Fibroblast of lung (primary cell): ENCODE measurements around the gene POLD1. TPM values are rescaled to one million over a fixed set of nuclear protein-coding genes. Genes with fewer than 3 reads are reported as not detected.

Experiments used
- DNase-seq, 2 donors: peaks; one replicate each; pipeline versions ENCODE4 v3.0.0 to v3.0.0-alpha.2; 2010; ENCODE audit warnings: low read depth in 2 of 2
- H2AFZ ChIP-seq: 2 replicates; pipeline ENCODE4 v1.5.1; 2012; ENCODE audit warnings: low read length, control low read depth, inconsistent platforms
- H3K27ac ChIP-seq: 2 replicates; pipeline ENCODE4 v1.5.1; 2011; ENCODE audit warnings: low read length, control low read depth; ENCODE audit not compliant: insufficient read depth
- H3K27me3 ChIP-seq: 2 replicates; pipeline ENCODE4 v1.5.1; 2011; ENCODE audit warnings: mild to moderate bottlenecking, low read length; ENCODE audit not compliant: control insufficient read depth, insufficient read depth
- H3K36me3 ChIP-seq: 2 replicates; pipeline ENCODE4 v1.5.1; 2011; ENCODE audit warnings: low read length; ENCODE audit not compliant: control insufficient read depth, insufficient read depth
- H3K4me1 ChIP-seq: 2 replicates; pipeline ENCODE4 v1.5.1; 2011; ENCODE audit warnings: low read length; ENCODE audit not compliant: control insufficient read depth, insufficient read depth; ENCODE audit errors: extremely low read depth
- H3K4me2 ChIP-seq: 2 replicates; pipeline ENCODE4 v1.5.1; 2011; ENCODE audit warnings: low read length, control low read depth; ENCODE audit not compliant: insufficient read depth; ENCODE audit errors: extremely low read depth
- H3K4me3 ChIP-seq, 4 experiments: fragments of 200-600 bp in 1 of 4; sonication (generic) in 1 of 4; replicated peaks in 1 of 4; 2 replicates each; pipeline ENCODE4 v1.5.1; 2011 to 2016; ENCODE audit warnings: low read length in 4 of 4, low read depth in 3 of 4, mild to moderate bottlenecking in 3 of 4, control low read depth in 2 of 4, inconsistent platforms in 1 of 4, mixed read lengths in 1 of 4; ENCODE audit not compliant: insufficient read depth in 1 of 4; ENCODE audit errors: control extremely low read depth in 1 of 4
- H3K79me2 ChIP-seq: 2 replicates; pipeline ENCODE4 v1.5.1; 2012; ENCODE audit warnings: mild to moderate bottlenecking, low read length, inconsistent platforms; ENCODE audit not compliant: control insufficient read depth, insufficient read depth
- H3K9ac ChIP-seq: 2 replicates; pipeline ENCODE4 v1.5.1; 2011; ENCODE audit warnings: mild to moderate bottlenecking, low read length, control low read depth; ENCODE audit not compliant: insufficient read depth
- H3K9me3 ChIP-seq: 2 replicates; pipeline ENCODE4 v1.5.1; 2012; ENCODE audit warnings: low read depth, low read length; ENCODE audit not compliant: control insufficient read depth, insufficient read depth
- H4K20me1 ChIP-seq: 2 replicates; pipeline ENCODE4 v1.5.1; 2011; ENCODE audit warnings: low read length; ENCODE audit not compliant: control insufficient read depth, insufficient read depth; ENCODE audit errors: extremely low read depth
- EZH2 ChIP-seq: IDR thresholded peaks from 2 replicates; pipeline ENCODE4 v1.5.1; 2012; ENCODE audit warnings: low read length, control low read depth, mild to moderate bottlenecking; ENCODE audit errors: missing control alignments
- polyA plus RNA-seq, 2 donors: library from polyadenylated mRNA; depleted of rRNA in 1 of 2; stranded (reverse) in 1 of 2; unstranded in 1 of 2; fragments of >200 nt; gene quantifications; 2 replicates each; pipeline ENCODE4 v1.2.1, GENCODE V29; 2011 to 2012; ENCODE audit warnings: missing spikeins in 1 of 2
- total RNA-seq: library from RNA; depleted of rRNA; stranded (reverse); fragments of >200 nt; gene quantifications from 2 replicates; pipeline ENCODE4 v1.2.1, GENCODE V29; 2014
- TF ChIP-seq, protein P1 (sequence below), 2 donors: IDR thresholded peaks in 1 of 2; conservative IDR thresholded peaks in 1 of 2; 1 replicate in 1 of 2; 2 replicates in 1 of 2; pipeline ENCODE4 v1.5.1; 2011 to 2012; ENCODE audit warnings: low read length in 2 of 2, control low read depth in 1 of 2, inconsistent platforms in 1 of 2, low read depth in 1 of 2, mild to moderate bottlenecking in 1 of 2

The POLD1 gene
- total and polyA plus RNA-seq, 2 donors (not counting 1 experiment from before 2014, with no cell fraction given) = 4.0 to 23.6 TPM

DNA sequence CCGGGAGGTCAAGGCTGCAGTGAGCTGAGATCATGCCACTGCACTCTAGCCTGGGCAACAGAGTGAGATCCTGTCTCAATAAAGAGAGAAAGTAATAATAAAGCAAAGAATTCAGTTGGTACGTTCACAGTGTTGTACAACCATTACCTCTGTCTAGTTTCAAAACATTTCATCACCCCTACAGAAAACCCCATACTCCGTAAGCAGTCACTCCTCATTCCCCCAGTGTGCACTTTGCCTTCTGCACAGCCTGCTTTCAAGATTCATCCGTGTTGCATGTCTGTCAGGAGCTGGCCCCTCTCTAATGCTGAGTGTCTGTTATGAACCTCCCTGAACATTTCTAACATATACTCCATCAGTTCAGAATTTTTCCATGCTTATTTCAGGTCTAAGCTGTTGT is 9.4 kb downstream of the POLD1 start:
- Histone ChIP-seq H2AFZ (no peak overlapping the region), H3K9me3 (no peaks in the 10 kb centered on the region), H3K4me3 (no peak overlapping the region), H4K20me1 (no peaks in the 10 kb centered on the region), H3K27me3 (no peaks in the 10 kb centered on the region), H3K9ac (no peak overlapping the region), H3K4me2 (no peak overlapping the region), H3K27ac (no peak overlapping the region), H3K4me1 (no peaks in the 10 kb centered on the region), H3K79me2 (peaks cover 4% of the 10 kb centered on the region), H3K36me3 (no peaks in the 10 kb centered on the region)
- no peak for DNase-seq
- TF ChIP-seq, protein P1, sequence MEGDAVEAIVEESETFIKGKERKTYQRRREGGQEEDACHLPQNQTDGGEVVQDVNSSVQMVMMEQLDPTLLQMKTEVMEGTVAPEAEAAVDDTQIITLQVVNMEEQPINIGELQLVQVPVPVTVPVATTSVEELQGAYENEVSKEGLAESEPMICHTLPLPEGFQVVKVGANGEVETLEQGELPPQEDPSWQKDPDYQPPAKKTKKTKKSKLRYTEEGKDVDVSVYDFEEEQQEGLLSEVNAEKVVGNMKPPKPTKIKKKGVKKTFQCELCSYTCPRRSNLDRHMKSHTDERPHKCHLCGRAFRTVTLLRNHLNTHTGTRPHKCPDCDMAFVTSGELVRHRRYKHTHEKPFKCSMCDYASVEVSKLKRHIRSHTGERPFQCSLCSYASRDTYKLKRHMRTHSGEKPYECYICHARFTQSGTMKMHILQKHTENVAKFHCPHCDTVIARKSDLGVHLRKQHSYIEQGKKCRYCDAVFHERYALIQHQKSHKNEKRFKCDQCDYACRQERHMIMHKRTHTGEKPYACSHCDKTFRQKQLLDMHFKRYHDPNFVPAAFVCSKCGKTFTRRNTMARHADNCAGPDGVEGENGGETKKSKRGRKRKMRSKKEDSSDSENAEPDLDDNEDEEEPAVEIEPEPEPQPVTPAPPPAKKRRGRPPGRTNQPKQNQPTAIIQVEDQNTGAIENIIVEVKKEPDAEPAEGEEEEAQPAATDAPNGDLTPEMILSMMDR (conservative IDR thresholded peaks at IDR 0.05 in 1 of 2, IDR thresholded peaks at IDR 0.05 in 1 of 2; ENCODE audit: low read depth in 1 of 2, low read length in 2 of 2) = no peak
- TF ChIP-seq EZH2 = no peak

DNA sequence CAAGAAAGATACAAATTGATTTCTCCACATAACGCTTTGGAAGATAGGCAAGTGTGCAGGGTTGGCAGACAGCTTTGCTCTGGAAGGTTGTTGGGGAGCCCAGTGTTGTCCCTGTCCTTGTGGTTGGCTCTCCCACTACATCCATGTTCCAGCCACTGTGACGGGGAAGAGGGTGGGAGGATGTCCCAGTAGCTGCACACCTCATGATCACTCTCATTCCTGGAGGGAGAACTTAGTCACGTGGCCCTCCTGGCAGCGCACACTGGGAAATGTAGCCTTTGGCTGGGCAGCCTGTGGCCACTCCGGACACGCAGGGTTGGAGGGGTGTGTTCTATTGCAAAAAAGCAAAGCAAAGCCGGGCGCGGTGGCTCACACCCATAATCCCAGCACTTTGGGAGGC is 9.9 kb downstream of the POLD1 start:
- no peak overlapping the region for H3K4me3 ChIP-seq
- H3K9me3 ChIP-seq = no peaks in the 10 kb centered on the region
- no peak for DNase-seq
- H4K20me1 ChIP-seq = no peaks in the 10 kb centered on the region
- peaks cover 3% of the 10 kb centered on the region for H3K79me2 ChIP-seq
- H3K9ac ChIP-seq = no peak overlapping the region
- no peak overlapping the region for H3K4me2 ChIP-seq
- H3K27ac ChIP-seq = no peak overlapping the region
- no peaks in the 10 kb centered on the region for H3K4me1 ChIP-seq
- no peaks in the 10 kb centered on the region for H3K36me3 ChIP-seq
- no peaks in the 10 kb centered on the region for H3K27me3 ChIP-seq
- H2AFZ ChIP-seq = no peak overlapping the region
- TF ChIP-seq, protein P1 (conservative IDR thresholded peaks at IDR 0.05 in 1 of 2, IDR thresholded peaks at IDR 0.05 in 1 of 2; ENCODE audit: low read depth in 1 of 2, low read length in 2 of 2) = no peak
- TF ChIP-seq EZH2 = no peak

DNA sequence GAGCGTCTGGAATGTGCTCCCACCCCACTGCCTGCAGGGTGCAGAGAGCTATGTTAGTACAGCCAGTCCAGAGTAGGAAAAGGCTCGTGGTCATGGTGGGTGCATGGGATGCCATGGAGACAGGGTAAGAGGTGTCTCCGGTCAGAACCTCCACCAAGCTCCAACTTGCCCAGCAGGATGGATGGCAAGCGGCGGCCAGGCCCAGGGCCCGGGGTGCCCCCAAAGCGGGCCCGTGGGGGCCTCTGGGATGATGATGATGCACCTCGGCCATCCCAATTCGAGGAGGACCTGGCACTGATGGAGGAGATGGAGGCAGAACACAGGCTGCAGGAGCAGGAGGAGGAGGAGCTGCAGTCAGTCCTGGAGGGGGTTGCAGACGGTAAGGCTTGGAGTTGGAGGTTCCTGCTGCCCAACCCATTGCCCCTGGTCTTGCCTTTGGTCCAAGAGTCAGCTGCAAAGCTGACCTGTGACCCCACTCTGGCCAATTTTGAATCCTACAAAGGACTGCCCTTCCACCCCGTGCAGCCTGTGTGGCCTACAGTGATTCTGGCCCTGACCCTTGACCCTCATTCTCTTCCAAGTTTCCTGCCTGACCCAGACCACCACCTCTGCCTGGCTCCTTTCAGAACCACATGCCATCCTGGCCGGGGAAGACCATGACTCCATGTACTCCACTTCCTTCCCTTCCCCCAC is 14.7 kb downstream of the POLD1 start:
- H3K27me3 ChIP-seq = no peaks in the 10 kb centered on the region
- H3K36me3 ChIP-seq = no peaks in the 10 kb centered on the region
- H3K4me3 ChIP-seq = no peak overlapping the region
- TF ChIP-seq, protein P1 (conservative IDR thresholded peaks at IDR 0.05 in 1 of 2, IDR thresholded peaks at IDR 0.05 in 1 of 2; ENCODE audit: low read depth in 1 of 2, low read length in 2 of 2) = no peak
- no peaks in the 10 kb centered on the region for H3K79me2 ChIP-seq
- DNase-seq = no peak
- no peak overlapping the region for H2AFZ ChIP-seq
- no peak overlapping the region for H3K9ac ChIP-seq
- no peaks in the 10 kb centered on the region for H3K4me1 ChIP-seq
- no peak overlapping the region for H3K27ac ChIP-seq
- H4K20me1 ChIP-seq = no peaks in the 10 kb centered on the region
- no peaks in the 10 kb centered on the region for H3K9me3 ChIP-seq
- no peak overlapping the region for H3K4me2 ChIP-seq
